HG02885 (cell line): ENCODE measurements around the gene COL12A1.
"Not testable (repeated sequence)": the region's sequence is repeated elsewhere in the genome, so short reads cannot be mapped to it uniquely, and the experiment has no call there.

Source experiments
- ATAC-seq: cut with Tn5 transposase; IDR thresholded peaks from one replicate; pipeline ENCODE4 v1.9.1; 2021; ENCODE audit warnings: mild to moderate bottlenecking; ENCODE audit not compliant: unreplicated experiment, poor library complexity

COL12A1 gene

GRCh38 chr6:75213732-75214131 is 7.9 kb upstream of the COL12A1 start:
- peak; percentile 72 for ATAC-seq

DNA sequence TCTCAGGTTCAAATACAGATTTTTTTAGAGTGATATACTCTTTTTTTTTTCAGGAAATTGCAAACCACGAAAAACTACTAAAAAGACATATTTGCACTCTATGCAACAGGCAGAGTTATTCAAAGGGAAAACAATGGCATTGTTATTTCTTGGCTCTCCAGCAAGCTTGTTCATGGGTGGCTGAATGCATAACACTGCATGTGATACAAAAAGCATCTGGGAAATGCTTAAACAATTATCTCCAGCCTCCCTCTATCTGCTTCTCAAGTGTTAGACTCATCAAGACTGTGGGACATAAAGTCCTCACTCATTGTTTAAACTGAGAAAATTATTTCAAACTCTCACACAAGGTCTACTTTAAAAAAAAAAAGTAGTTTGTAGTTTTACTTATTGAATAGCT is 7.3 kb upstream of the COL12A1 start:
- ATAC-seq: no peak

DNA sequence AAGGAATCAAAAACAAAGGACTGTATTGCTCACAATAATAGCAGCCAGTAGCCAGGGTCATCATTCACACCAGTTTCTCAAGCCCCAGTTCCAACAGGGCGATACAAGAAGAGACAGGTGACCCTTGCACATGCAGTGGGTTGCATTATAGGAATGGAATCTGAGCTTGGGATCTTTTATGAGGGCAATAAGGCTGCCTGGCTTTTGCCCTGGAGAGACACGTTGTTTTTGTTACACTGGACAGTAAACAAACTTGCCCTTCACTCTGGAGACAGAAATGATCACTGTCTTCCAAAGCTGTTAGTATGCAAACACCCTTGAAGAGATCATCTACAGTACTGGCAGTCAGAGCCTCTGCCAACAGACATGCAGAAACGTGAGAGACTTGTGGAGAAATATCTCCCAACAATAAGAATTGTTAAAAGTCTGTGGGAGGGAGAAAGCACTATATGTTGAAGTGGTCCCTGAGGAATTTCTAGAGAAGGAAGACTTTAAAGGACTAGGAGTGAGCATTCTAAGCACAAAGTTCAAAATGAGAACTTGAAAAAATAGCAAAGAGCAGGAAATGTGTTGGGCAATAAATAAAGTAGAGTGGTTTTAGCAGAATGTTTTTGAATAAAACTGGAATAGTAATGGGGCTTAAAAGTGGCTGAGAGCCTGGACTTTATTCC is 6.2 kb upstream of the COL12A1 start:
- ATAC-seq: no peak

DNA sequence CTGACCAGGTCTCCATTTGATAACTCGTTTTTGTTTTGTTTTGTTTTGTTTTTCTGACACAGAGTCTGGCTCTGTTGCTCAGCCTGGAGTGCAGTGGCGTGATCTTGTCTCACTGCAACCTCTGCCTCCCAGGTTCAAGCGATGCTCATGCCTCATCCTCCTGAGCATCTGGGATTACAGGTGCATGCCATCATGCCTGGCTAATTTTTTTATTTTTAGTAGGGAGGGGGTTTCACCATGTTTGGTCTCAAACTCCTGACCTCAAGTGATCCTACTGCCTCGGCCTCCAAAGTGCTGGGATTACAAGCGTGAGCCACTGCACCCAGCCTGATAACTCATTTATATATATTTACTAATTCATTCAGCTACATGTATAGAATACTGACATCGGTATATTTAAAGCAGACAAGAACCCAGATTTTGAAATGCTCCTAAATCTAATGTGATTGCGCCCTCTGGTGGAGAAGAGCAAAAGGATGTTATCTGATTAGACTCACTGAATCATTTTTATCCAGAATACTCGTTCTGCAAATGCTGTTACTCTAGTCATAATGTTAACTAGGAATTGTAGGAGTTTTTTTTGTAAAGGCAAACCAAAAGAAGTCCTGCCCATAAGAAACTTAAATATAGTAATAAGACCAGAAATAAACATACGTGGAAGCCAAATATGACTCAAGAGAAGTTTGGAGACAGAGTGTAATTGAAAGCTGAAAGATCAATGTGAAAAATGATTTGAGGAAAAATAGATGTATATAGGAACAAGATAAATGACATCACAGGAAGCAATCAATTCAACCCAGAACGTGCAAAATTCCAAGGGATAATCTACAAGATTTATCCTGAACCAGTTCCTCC is 5.3 kb upstream of the COL12A1 start:
- ATAC-seq: no peak

DNA sequence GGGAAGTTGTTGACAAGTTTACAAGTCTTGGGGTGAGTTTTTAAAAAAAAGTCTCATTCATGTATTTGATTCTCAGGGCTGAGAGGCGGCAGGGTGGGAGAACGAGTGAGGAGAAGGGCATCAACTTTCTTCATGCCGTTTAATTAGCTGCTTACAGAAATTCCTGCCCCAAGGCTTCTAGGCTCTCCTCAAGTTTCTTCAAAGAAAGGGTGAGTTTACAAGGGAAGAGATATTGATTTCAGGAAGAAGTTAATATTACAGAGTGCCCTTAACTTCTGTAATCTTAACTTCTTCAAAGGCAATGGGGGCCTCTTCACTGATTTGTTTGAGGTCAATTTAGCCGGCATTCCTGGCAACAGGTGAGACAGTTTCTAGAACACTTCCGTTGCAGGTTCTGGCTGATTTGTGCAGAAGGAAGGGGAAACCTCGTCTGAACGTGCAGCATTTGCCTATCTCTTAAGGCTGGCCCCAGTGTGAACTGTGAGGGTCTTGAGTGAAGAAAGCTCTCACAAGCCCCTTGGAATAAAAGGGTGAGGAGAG is 3.4 kb upstream of the COL12A1 start:
- no peak for ATAC-seq

DNA sequence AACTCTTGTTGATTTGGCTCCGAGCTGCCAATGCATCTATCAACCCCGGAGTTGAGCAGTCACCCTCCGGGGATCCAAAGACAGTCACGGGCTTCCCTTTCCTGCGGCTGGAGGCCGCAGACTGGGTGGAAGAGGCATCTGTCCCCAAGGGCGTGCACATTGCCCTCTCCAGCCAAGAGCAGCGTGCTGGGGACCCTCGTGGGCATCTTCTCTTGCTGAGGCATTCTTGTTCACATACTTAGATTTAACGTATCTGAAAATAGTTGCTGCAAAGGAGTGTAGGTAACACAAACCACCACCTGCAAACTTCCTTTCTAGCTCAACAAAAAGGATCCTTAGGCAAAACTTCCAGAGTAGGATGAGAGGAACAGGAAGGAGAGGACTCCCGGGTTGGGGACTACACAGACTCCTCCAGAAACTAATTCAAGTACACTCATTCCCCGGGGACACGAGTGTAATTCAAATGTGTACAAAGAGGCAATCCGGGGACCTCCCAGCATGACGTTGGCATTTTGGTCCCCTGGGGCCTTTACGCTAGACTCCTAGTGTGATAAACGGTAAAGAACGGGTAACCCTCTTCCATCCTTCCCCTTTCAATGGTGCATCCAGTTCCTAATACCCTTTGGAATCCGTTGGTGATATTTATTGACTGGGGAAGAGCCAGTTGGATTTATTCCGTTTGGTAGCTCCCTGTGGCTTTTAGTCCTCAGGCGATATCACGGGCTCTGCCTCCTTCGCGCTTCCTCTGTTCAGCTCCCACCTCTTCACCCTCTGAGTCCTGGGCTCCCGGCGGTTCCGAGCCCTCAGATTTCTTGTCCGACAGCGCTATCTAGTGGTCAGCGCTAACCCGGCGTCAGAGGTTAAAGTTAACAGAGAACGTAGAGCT is 2.7 kb upstream of the COL12A1 start:
- peak; percentile 77 for ATAC-seq

DNA sequence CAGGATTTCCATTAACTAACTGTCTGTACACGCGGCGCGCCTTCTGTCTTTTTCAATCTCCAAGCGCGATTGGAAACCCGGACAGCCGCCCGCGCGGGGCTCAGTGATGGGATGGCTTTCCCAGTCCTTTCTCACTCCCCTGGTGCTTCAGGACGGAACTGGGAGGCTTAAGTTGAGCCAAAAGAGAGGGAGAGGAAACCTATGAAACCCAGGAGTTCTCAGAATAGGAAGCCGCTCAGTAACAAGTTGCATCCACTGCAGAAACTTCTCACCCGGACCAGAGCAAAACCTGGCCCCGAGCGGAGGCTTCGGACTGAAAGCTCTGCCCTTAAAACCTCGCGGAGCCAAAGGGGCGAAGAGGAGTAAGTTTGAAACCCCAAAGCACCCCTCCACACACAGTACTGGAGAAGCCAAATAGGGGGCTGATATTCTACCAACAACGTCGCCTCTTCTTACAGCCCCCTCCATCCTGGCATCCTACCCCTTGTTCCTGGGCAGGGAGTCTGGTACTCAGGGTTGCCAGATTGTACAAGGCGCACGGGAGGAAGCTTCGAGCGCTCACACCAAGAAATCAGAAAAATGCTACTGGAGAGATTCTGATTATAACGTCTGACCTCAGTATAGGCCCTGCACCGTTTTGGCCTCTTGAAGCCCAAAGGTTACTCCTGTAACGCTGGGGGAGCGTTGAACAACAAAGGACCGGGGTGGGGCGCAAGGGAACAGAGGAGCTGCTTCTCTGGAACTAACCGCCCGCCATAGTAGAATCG is 906 bp upstream of the COL12A1 start:
- no peak for ATAC-seq

GRCh38 chr6:75204959-75205775 is 686 bp downstream of the COL12A1 start:
- no peak for ATAC-seq

- no peak for ATAC-seq
These were observed 1.5 kb downstream of the COL12A1 start for GRCh38 chr6:75204217-75204958.

DNA sequence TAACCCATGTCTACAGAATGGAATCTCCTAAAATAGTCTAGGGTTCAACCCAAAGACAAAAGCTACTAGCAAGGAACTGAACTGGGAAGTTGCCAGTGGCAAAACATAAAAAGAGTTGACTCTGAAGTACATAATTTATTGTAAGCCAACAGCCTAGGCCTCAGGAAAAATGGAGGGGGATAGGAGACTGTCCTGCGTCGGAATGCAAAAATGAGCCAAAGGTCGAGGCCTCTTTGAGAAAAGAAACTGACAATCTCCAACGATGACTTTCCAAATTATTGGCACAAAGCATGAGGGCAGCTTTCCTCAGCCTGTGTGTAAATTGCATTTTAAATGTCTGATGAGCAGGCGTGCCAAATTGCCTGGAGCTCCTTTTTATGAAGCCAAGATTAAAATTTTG is 2.1 kb downstream of the COL12A1 start:
- ATAC-seq: no peak

DNA sequence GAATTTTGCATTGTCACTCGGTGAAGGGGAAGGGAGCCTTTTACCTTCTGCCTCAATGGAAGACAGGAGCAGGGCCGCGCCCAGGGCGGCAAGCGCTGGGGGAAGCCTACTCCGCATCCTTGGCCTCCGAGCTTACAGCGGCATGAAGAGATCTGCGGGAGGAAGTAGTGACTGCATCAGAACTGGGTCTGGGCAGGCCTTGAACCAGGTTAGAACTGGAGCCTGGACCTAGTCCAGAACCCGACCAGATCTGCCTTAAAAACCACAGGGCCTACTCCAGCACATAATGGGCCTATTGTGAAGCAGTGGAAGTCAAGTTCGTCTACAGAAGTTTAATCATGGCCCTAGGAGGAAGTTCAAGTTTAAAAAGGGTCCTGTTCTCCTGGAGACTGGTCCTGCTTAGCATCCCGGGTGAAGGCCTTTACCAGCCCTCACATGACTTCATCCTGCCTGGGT is 3.1 kb downstream of the COL12A1 start:
- ATAC-seq: no peak

DNA sequence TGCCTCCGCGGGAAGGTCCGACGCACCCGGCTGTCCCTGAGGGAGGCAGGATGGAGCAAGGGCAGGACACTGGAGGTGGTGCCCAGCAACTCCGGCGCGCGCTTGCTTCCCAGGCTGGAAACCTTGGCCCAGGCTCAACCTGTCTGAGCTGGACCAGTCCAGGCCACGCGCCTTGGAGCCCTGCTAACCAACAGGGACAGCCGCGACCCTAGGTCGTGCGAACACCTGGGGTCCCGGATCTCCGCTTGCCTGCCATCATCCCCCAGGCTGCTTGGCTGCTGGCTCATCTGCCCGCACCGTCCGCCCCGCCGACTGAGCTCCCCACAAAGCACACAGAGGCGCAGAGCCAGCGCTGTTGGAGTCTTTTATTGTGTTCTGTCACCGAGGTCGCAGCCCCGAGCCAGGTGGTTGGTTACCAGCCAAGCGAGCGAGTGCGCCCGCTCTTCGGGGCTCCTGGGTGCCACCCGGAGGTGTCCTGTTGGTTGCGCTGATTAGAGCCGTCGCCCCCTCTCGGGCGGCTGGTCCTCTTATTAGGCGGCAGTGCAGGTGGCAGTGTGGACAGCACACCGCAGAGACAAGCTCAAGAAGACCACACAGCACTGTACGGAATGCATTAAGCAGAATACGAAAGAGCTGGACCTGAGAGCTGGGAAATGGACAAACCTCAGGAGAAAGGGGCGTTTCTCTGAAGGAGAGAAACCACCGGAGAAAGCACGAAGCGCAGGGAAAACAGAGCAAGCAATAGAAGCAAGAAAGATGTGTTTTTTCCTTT is 3.8 kb downstream of the COL12A1 start:
- ATAC-seq: no peak

DNA sequence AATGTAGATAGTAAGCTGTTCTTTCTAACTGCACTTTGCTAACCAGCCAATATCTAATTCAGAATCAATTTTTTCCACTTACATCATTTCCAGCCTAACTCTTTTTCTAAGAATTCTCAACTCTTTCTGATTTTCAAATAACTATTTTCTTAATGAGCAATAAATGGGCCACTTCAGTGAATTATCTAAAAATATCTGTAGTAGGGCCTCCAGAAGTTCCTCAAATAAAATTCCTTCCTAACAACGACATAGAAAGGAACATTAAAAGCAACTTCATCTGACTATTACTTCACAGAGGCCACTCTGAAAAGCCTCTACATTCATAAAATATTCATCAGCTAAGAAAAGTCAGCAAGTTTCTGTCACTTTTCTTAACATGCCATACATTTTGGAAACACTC is 4.8 kb downstream of the COL12A1 start:
- ATAC-seq: no peak

- no peak for ATAC-seq
These were observed 6.0 kb downstream of the COL12A1 start for GRCh38 chr6:75199889-75200288.

GRCh38 chr6:75196081-75196687 is 9.7 kb downstream of the COL12A1 start:
- ATAC-seq: no peak

DNA sequence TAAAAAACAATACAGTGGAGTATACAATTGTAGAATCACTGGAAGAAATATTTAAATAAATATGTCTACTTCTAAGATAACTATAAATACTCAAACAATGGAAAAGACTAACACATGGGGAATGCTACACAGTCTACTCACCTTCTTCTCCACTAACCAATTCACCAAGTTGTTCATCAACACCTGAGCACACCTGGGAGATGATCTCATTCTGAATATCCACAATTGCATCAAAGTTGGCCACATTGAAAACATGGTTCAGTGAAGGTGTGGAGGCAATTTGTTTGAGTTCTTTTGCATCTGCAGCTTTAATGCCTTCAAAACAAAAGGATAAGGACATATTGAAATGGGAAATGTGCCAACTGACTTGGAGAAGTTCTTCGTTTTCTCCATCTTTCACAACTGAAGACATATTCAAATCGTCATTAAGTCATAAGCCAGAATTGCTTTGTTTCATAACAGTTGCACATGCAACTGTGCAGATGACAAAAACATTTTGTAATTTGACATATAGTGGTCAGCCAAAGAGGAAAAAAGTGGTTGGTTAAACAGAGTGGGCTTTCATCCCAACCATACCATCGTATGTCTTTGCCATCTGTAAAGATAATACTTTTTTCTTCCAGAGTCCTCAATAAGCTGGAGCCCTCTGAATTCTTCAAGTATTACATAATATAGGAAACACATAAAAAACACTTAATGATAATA is 17.5 kb downstream of the COL12A1 start:
- no peak for ATAC-seq

- not testable (repeated sequence) for ATAC-seq
These were observed 19.3 kb downstream of the COL12A1 start for GRCh38 chr6:75186581-75186980.
